OCI-M2 (cell line): Measurements from ENCODE around the gene FAM89B.
"Not testable (repeated sequence)": the region's sequence is repeated elsewhere in the genome, so short reads cannot be mapped to it uniquely, and the experiment has no call there.

Source experiments
- DNase-seq: peaks from one replicate; lab custom pipeline; 2025; ENCODE audit not compliant: unreplicated experiment; lab: John Stamatoyannopoulos, UW

Gene FAM89B

GRCh38 chr11:65572356-65573051 lies at the start of gene FAM89B:
TSS of gene FAM89B (plus strand) at chr11:65572538. CDS start at chr11:65572670, 132 bp downstream.
- no peak for DNase-seq

- DNase-seq: peak; percentile 74
Measured at GRCh38 chr11:65522718-65523630, 49.4 kb upstream of the FAM89B start.

- DNase-seq: not testable (repeated sequence)
Measured at GRCh38 chr11:65523631-65523968, 48.7 kb upstream of the FAM89B start.

- no peak for DNase-seq
Measured at GRCh38 chr11:65524014-65524740, 48.2 kb upstream of the FAM89B start.

- no peak for DNase-seq
Measured at GRCh38 chr11:65524741-65525545, 47.4 kb upstream of the FAM89B start, which contains the start of gene SCYL1. TSS of gene SCYL1 (plus strand) at chr11:65525083. CDS start at chr11:65525154, 71 bp downstream.

GRCh38 chr11:65525546-65526480 lies 46.5 kb upstream of the FAM89B start:
- DNase-seq: no peak

- DNase-seq: no peak
Measured at GRCh38 chr11:65526744-65527143, 45.6 kb upstream of the FAM89B start.

GRCh38 chr11:65528819-65529350 lies 43.5 kb upstream of the FAM89B start:
- no peak for DNase-seq

GRCh38 chr11:65529475-65530156 lies 42.7 kb upstream of the FAM89B start:
- DNase-seq: no peak

- DNase-seq: no peak
Measured at GRCh38 chr11:65530157-65530496, 42.2 kb upstream of the FAM89B start.

- no peak for DNase-seq
Measured at GRCh38 chr11:65532388-65533064, 39.8 kb upstream of the FAM89B start.

GRCh38 chr11:65535102-65535501 lies 37.2 kb upstream of the FAM89B start:
- no peak for DNase-seq

- DNase-seq: no peak
Measured at GRCh38 chr11:65536412-65537295, 35.7 kb upstream of the FAM89B start.

GRCh38 chr11:65537296-65537597 lies 35.1 kb upstream of the FAM89B start:
- no peak for DNase-seq

GRCh38 chr11:65537620-65538231 lies 34.6 kb upstream of the FAM89B start:
- no peak for DNase-seq

- DNase-seq: no peak
Measured at GRCh38 chr11:65538232-65538914, 34.0 kb upstream of the FAM89B start.
